Measurements from ENCODE around the gene USP22.

- TF ChIP-seq RAD21 (IDR thresholded peaks at IDR 0.05; ENCODE audit: insufficient read depth, low read depth, low read length) (no peak), CTCF (IDR thresholded peaks at IDR 0.05 in 2 of 3, conservative IDR thresholded peaks at IDR 0.05 in 1 of 3; ENCODE audit: control insufficient read depth in 2 of 3, extremely low read depth in 1 of 3, insufficient read depth in 1 of 3, low read depth in 3 of 3, low read length in 3 of 3) (no peak)
Observed at GRCh38 chr17:20988001-20988636, 54.7 kb downstream of the USP22 start.
